ENCODE data around the gene HNF4A. TPM values are rescaled to one million over a fixed set of nuclear protein-coding genes. Genes with fewer than 3 reads are reported as not detected.

HNF4A gene
- total RNA-seq, 6 experiments from 2014 or later, result not detected

DNA sequence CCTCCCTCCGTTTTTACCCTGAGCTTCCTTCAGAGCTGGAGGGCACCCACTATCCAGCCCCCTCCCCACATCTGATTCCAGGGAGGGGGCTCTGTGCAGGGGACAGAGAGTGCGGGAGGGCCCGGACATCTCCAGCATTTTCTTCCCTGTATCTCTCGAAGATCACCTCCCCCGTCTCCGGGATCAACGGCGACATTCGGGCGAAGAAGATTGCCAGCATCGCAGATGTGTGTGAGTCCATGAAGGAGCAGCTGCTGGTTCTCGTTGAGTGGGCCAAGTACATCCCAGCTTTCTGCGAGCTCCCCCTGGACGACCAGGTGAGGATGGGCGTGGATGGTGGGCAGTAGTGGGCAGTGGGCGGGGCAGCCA is 58.8 kb downstream of the HNF4A start:
- TF ChIP-seq, protein P1, sequence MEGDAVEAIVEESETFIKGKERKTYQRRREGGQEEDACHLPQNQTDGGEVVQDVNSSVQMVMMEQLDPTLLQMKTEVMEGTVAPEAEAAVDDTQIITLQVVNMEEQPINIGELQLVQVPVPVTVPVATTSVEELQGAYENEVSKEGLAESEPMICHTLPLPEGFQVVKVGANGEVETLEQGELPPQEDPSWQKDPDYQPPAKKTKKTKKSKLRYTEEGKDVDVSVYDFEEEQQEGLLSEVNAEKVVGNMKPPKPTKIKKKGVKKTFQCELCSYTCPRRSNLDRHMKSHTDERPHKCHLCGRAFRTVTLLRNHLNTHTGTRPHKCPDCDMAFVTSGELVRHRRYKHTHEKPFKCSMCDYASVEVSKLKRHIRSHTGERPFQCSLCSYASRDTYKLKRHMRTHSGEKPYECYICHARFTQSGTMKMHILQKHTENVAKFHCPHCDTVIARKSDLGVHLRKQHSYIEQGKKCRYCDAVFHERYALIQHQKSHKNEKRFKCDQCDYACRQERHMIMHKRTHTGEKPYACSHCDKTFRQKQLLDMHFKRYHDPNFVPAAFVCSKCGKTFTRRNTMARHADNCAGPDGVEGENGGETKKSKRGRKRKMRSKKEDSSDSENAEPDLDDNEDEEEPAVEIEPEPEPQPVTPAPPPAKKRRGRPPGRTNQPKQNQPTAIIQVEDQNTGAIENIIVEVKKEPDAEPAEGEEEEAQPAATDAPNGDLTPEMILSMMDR (IDR thresholded peaks at IDR 0.05), result no peak
- DNase-seq, result no peak
- Mint-ChIP-seq H3K4me1 (ENCODE audit: low read depth) (peaks cover 11% of the 10 kb centered on the region), H3K4me3 (no peak overlapping the region), H3K27me3 (ENCODE audit: insufficient read depth) (peaks cover 45% of the 10 kb centered on the region), H3K9me3 (no peaks in the 10 kb centered on the region), H3K36me3 (ENCODE audit: low read depth) (no peaks in the 10 kb centered on the region), H3K27ac (no peak overlapping the region)

DNA sequence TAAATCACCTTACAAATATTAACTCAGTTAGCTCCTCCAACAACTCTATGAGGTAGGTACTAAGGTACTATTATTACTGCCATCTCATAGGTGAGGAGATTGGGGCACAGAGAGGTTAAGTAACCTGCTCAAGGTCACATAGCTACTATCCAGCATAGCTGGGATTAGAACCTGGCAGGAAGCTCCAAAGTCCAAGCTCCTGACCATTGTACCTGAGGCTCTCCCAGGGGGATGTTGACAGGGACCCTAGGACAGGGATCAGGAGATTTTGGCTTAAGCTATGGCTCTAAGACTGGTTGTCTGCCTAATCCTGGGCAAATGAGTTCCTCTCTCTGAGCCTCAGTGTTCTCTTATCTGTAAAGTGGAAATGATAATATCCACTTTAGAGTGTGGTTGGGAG is 59.3 kb downstream of the HNF4A start:
- H3K4me1 Mint-ChIP-seq (ENCODE audit: low read depth), result peaks cover 6% of the 10 kb centered on the region
- TF ChIP-seq, protein P1 (IDR thresholded peaks at IDR 0.05), result no peak
- no peaks in the 10 kb centered on the region for H3K36me3 Mint-ChIP-seq (ENCODE audit: low read depth)
- no peaks in the 10 kb centered on the region for H3K9me3 Mint-ChIP-seq
- peaks cover 46% of the 10 kb centered on the region for H3K27me3 Mint-ChIP-seq (ENCODE audit: insufficient read depth)
- DNase-seq, result no peak
- no peak overlapping the region for H3K4me3 Mint-ChIP-seq
- H3K27ac Mint-ChIP-seq, result no peak overlapping the region

DNA sequence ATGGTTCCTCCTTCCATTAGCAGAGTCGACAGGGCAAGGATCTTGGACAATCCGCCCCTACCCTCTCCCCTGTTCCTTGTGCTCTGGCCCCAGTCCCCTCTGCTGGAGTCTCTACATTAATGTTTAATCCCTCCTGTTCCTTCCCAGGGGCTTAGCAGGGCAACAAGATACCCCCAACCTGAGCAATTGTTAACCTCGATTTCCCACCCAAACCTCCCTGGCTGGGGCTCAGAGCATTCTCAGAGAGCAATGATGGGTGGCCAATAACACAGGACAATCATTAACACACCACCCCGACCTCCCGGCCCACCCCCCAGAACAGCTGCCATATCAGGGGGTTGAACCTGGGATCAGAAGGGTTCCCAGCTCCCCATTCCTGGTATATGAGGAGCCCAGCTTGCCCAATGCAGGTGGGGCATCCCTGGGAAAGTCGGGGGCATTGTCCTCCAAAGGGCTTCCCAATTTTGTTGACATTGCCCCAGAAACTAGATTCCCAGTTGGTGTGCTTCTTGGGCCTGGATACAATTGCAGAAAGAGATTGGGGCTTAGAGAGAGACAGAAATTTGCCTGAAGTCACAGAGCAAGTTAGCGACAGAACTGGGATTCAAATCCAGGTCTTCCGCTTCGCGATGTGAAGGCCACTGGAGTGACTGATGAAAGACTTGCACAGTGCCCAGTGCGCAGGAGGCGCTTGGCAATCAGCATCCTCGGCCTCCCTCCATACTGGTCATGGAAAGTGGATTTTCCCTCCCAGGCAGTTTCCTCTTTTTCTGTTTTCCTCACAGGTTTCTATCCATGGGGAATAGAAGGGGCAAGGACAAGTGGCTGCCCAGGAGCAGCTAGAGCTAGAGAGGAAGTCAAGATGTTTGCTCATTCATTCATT is 60.6 kb downstream of the HNF4A start:
- peaks cover 41% of the 10 kb centered on the region for H3K27me3 Mint-ChIP-seq (ENCODE audit: insufficient read depth)
- no peak for DNase-seq
- H3K9me3 Mint-ChIP-seq, result no peaks in the 10 kb centered on the region
- no peak overlapping the region for H3K27ac Mint-ChIP-seq
- H3K4me3 Mint-ChIP-seq, result no peak overlapping the region
- H3K4me1 Mint-ChIP-seq (ENCODE audit: low read depth), result peaks cover 6% of the 10 kb centered on the region; the same call in 1 of the 2 replicates
- no peaks in the 10 kb centered on the region for H3K36me3 Mint-ChIP-seq (ENCODE audit: low read depth)
- TF ChIP-seq, protein P1 (IDR thresholded peaks at IDR 0.05), result no peak

DNA sequence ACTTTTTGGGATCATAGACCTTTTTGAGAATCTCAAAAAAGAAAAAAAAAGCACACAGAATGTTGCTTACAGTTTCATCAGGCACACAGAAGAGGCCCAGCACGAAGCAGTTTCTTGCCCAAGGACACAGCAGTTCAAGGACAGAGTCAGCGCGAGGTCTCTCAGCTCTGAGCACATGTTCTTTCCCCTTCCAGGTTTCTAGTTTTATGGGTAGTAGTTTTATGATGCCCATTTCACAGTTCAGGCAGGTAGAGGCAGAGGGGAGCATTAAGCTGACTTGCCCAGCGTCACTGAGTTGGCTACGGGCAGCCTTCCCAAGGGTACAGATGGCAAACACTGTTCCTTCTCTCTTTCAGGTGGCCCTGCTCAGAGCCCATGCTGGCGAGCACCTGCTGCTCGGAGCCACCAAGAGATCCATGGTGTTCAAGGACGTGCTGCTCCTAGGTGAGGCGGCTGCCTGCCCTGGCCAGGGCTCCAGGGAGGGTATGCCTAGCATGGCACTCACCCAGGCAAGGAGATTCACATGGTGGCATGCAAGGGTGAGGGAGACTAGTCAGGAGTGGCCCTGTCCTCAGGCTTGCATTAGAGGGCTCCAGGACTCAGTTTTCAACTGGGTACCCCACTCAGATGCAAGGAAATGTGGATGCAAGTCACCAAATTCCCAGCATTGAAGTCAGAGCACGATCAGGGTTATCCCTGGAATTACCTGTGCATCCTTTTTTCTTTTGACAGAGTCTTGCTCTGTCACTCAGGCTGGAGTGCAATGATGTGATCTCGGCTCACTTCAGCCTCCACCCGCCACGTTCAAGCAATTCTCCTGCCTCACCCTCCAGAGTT is 62.8 kb downstream of the HNF4A start:
- no peaks in the 10 kb centered on the region for H3K9me3 Mint-ChIP-seq
- H3K4me3 Mint-ChIP-seq, result no peak overlapping the region
- DNase-seq, result no peak
- H3K27me3 Mint-ChIP-seq (ENCODE audit: insufficient read depth), result peaks cover 26% of the 10 kb centered on the region
- TF ChIP-seq, protein P1 (IDR thresholded peaks at IDR 0.05), result no peak
- peaks cover 8% of the 10 kb centered on the region for H3K4me1 Mint-ChIP-seq (ENCODE audit: low read depth)
- no peaks in the 10 kb centered on the region for H3K36me3 Mint-ChIP-seq (ENCODE audit: low read depth)
- no peak overlapping the region for H3K27ac Mint-ChIP-seq

DNA sequence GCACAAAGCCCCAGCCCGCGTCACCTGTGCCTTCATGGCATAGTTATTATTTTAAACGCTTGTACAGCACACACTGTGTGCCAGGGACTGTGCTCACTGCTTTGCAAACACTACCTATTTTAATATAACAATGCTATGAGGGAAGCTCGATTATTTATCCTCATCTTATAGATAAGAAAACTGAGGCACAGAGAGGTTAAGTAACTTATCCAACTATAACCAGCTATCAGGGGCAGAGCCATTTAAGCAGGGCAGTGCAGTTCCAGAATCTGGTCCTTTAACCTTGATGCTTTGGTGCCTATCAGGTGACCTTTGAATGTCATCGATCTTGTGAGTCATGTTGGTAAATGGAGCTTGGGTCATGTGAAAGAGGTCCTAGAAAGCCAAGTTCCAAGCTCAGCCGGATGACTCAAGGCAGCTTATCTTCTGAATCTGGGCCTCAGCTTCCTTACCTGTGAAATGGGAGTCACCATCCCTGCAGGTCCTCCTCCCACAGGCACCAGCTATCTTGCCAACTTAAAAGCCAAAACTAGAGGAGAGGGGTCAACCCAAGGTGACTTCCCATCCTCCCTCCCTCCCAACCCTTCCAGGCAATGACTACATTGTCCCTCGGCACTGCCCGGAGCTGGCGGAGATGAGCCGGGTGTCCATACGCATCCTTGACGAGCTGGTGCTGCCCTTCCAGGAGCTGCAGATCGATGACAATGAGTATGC is 63.8 kb downstream of the HNF4A start:
- Mint-ChIP-seq H3K27me3 (ENCODE audit: insufficient read depth) (peaks cover 22% of the 10 kb centered on the region), H3K4me3 (no peak overlapping the region), H3K27ac (no peak overlapping the region), H3K36me3 (ENCODE audit: low read depth) (no peaks in the 10 kb centered on the region), H3K4me1 (ENCODE audit: low read depth) (peaks cover 8% of the 10 kb centered on the region), H3K9me3 (no peaks in the 10 kb centered on the region)
- DNase-seq, result no peak
- TF ChIP-seq, protein P1 (IDR thresholded peaks at IDR 0.05), result no peak
